ENCODE results near the gene SHROOM3.

GRCh38 chr4:76526585-76526990 lies 91.6 kb downstream of the SHROOM3 start:
- no peak for TF ChIP-seq CTCF (IDR thresholded peaks at IDR 0.05)
- no peak for TF ChIP-seq POLR2A (IDR thresholded peaks at IDR 0.05)
- TF ChIP-seq EP300 (IDR thresholded peaks at IDR 0.05), result no peak
- no peak for TF ChIP-seq POLR2AphosphoS5 (IDR thresholded peaks at IDR 0.05)
